Kidney glomerular epithelial cell (primary cell): ENCODE measurements around the gene HSD17B3.
"Not testable (repeated sequence)": the region's sequence is repeated elsewhere in the genome, so short reads cannot be mapped to it uniquely, and the experiment has no call there.

Experiments
- DNase-seq: peaks from one replicate; lab custom pipeline; 2025; lab: John Stamatoyannopoulos, UW

Gene HSD17B3

GRCh38 chr9:96306958-96307357, 5.0 kb upstream of the HSD17B3 start:
- not testable (repeated sequence) for DNase-seq

GRCh38 chr9:96305171-96305570, 3.2 kb upstream of the HSD17B3 start:
- no peak for DNase-seq

GRCh38 chr9:96304230-96304629, 2.3 kb upstream of the HSD17B3 start:
- no peak for DNase-seq

GRCh38 chr9:96299823-96300222, 2.2 kb downstream of the HSD17B3 start:
- peak; percentile 61 for DNase-seq

GRCh38 chr9:96294159-96294545, 7.8 kb downstream of the HSD17B3 start:
- no peak for DNase-seq

GRCh38 chr9:96293498-96294158, 8.3 kb downstream of the HSD17B3 start:
- DNase-seq: peak; percentile 0

GRCh38 chr9:96289392-96289791, 12.6 kb downstream of the HSD17B3 start:
- DNase-seq: no peak

GRCh38 chr9:96281641-96282040, 20.3 kb downstream of the HSD17B3 start:
- no peak for DNase-seq

- DNase-seq: no peak
Observed at GRCh38 chr9:96279932-96280331, 22.0 kb downstream of the HSD17B3 start.

GRCh38 chr9:96274939-96275338, 27.0 kb downstream of the HSD17B3 start:
- DNase-seq: no peak

GRCh38 chr9:96270236-96270744, 31.7 kb downstream of the HSD17B3 start:
- DNase-seq: no peak

GRCh38 chr9:96258967-96259366, 43.0 kb downstream of the HSD17B3 start:
- no peak for DNase-seq

GRCh38 chr9:96256800-96257199, 45.2 kb downstream of the HSD17B3 start:
- no peak for DNase-seq

GRCh38 chr9:96255698-96256097, 46.3 kb downstream of the HSD17B3 start:
- DNase-seq: no peak

- no peak for DNase-seq
Observed at GRCh38 chr9:96253059-96253696, 48.8 kb downstream of the HSD17B3 start.

GRCh38 chr9:96251451-96251850, 50.5 kb downstream of the HSD17B3 start:
- DNase-seq: no peak

- DNase-seq: no peak
Observed at GRCh38 chr9:96249746-96250145, 52.2 kb downstream of the HSD17B3 start.

GRCh38 chr9:96246267-96246671, 55.7 kb downstream of the HSD17B3 start:
- no peak for DNase-seq

- no peak for DNase-seq
Observed at GRCh38 chr9:96245399-96245798, 56.6 kb downstream of the HSD17B3 start.

GRCh38 chr9:96243778-96244177, 58.2 kb downstream of the HSD17B3 start:
- DNase-seq: no peak

GRCh38 chr9:96242811-96243210, 59.2 kb downstream of the HSD17B3 start:
- DNase-seq: no peak

- DNase-seq: peak; percentile 2
Observed at GRCh38 chr9:96241391-96241809, 60.6 kb downstream of the HSD17B3 start.

GRCh38 chr9:96236854-96237550, 65.0 kb downstream of the HSD17B3 start:
- no peak for DNase-seq
